NCI-H524 (cell line): ENCODE results near the gene EHD2.
"Not testable (repeated sequence)": the region's sequence is repeated elsewhere in the genome, so short reads cannot be mapped to it uniquely, and the experiment has no call there.

Experiments used
- DNase-seq, 2 experiments: peaks; one replicate each; lab custom pipeline; 2025; lab: John Stamatoyannopoulos, UW

The EHD2 gene, protein sequence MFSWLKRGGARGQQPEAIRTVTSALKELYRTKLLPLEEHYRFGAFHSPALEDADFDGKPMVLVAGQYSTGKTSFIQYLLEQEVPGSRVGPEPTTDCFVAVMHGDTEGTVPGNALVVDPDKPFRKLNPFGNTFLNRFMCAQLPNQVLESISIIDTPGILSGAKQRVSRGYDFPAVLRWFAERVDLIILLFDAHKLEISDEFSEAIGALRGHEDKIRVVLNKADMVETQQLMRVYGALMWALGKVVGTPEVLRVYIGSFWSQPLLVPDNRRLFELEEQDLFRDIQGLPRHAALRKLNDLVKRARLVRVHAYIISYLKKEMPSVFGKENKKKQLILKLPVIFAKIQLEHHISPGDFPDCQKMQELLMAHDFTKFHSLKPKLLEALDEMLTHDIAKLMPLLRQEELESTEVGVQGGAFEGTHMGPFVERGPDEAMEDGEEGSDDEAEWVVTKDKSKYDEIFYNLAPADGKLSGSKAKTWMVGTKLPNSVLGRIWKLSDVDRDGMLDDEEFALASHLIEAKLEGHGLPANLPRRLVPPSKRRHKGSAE

DNA sequence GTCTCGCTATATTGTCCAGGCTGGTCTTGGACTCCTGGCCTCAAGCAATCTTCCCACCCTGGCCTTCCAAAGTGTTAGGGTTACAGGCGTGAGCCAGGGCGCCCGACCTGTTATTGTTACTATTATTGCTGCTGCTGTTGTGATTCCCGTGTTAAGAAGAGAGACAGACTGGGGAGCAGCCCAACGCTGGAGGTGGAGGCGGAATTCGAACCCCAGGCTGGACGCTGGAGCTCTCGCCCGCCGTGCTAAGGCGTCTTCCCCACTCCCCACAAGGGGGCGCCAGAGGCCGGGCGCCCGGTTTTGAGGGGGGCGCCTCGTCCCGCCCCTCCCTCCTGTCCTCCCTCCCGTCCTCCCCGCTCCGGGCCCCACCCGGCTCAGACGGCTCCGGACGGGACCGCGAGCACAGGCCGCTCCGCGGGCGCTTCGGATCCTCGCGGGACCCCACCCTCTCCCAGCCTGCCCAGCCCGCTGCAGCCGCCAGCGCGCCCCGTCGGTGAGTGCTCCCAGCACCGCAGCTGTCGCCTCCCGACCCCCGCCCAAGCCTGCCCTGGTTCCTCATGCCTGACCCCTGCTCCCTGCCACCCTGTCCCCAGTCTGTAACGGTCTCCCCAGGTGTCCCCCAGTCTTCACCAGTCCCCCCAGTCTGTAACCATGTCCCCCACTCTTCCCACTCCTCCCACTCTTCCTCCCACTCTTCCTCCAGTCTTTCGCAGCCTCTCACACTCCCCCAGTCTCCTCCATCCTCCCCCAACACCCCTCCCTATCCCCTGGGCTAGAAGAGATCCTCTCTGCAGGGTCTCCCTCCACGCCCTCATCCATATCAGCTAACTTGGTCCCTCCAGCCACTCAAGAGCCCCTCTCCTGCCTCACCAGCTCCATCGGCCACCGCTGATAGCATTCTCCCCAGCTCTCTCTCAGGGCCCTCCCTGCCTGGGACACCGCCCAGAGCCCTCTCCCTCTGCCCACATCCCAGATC is at the start of gene EHD2:
TSS of gene EHD2 (plus strand) at position 377 of the 976 bp plus-strand sequence. CDS start 3,191 bp downstream, outside the sequence.
- DNase-seq: no peak

DNA sequence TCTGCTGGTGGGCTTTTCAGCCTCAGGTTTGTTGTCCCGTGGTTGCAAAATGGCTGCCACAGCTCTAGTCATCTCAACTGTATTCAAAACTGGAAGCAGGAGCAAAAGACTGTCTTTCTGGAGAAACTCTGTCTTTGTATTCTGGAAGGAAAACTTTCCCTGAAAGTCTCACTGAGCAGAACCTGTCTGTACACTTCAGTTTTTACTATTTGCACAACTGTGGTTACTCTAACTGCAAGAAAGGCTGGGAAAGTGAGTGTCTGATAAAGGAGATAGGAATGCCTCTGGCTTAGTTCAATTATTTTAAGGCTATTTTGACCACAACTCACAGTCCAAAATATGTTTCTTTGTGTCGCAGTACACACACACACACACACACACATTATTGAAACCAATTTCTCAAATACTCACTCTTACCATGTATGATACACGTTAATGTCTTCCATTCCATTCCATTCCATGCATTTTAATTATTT is 49.7 kb upstream of the EHD2 start:
- DNase-seq: no peak

DNA sequence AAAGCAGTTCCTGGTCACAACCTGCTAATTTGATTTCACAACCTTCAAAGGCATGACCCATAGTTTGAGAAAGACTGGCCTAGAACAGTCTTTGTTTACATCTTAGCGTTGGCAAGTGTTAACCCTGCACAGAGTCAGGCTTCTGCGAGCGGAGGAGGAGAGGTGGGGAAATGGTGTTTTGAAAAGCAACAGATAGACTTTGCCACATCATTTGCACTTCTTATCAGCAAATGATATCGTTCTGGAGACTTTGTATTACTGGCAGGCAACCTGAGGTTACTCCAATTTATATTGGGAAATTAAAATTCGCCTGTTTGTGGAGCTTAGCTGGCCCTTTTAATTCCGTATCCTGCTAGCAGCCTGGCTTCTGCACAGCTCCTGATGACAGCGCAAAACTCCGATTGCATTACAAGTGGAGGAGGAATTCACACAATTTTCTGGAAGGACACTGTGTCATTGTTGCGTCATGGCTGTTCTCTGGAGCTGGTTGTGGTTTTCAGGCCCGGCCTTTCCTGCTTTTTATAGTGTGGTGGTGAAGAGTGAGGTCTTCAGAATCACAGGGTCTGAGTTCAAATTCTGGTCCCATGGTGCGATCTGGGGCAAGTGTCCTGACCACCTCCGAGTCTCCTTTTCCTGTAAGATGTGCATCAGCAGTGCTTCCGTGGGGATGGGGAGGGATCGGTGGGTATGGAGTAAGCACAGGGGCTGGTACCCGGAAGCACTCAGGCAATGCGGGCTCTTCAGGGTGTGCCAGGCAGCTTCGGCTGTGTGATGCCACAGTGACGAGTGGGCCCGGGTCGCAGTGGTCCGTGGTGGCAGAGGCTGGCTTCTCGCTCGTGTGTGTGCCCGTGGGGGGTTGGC is 49.1 kb upstream of the EHD2 start:
- DNase-seq: no peak

DNA sequence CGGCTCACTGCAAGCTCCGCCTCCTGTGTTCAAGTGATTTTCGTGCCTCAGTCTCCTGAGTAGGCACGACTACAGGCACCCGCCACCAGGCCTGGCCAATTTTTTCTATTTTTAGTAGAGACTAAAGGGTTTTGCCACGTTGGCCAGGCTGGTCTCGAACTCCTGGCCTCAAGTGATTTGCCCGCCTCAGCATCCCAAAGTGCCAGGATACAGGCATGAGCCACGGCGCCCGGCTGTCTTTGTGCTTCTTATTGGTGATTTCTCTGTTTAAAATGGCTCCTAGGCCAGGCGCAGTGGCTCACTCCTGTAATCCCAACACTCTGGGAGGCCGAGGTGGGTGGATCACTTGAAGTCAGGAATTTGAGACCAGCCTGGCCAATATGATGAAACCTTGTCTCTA is 44.7 kb upstream of the EHD2 start:
- DNase-seq: not testable (repeated sequence)

DNA sequence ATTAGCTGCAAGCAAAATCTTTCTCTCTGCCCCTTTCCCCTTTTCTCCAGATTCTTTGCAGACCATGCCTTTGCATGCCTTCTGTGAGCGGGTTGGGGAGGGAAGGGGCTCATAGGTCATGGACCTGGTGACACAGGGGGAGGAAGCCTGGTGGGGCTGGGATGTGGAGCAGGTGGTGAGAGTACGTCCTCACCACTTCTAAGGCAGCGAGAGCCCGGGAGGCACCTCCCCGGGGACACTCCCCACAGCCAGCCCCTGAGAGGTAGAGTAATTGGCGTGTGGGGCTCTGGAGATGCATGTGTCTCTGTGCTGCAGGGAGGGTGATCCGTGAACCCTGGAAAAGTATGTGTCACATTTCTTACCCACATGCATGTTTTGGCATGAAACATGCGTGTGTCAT is 42.5 kb upstream of the EHD2 start:
- no peak for DNase-seq

DNA sequence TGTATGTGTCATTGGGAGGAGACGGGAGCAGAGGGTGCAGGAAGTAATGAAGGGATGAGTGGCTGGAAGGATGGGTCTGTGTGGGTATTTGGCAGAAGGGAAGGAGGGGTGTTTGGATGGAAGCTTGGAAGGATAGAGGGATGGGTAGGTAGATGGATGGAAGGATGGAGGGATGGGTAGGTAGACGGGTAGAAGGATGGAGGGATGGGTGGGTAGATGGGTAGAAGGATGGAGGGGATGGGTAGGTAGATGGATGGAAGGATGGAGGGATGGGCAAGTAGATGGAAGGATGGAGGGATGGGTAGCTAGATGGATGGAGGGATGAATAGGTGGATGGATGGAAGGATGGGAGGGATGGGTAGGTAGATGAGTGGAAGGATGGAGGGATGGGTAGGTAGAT is 41.7 kb upstream of the EHD2 start:
- DNase-seq: no peak

DNA sequence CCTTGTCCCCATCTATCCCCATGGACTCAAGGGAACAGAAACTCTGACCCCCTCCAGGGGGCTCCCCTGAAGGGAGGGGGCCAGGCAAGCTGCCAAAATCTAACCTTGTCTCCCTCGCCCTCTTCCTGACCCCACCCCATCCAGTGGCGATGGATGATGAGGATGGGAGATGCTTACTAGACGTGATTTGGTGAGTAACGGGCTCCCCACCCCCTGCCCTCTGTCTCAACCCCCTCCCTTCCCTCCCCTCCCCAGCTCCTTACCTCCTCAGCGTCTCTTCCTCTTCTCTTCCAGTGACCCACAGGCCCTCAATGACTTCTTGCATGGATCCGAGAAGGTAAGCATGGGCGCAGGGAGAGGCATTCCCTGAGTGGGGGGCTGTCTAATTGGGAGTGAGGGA is 39.8 kb upstream of the EHD2 start:
- DNase-seq: no peak

DNA sequence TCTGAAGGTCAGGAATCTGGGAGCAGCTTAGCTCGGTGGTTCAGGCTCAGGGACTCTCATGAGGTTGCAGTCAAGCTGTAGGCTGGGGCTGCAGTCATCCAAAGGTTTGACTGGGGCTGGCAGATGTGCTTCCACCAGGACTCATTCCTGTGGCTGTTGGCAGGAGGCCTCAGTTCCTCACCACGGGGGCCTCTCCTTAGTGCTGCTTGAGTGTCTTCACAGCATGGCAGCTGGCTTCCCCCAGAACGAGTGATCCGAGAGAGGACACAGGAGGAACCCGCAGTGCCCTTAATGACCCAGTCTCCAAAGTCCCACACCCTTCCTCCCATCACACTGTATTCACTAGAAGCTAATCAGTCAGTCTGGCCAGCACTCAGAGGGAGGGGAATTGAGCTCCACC is 38.7 kb upstream of the EHD2 start:
- no peak for DNase-seq

DNA sequence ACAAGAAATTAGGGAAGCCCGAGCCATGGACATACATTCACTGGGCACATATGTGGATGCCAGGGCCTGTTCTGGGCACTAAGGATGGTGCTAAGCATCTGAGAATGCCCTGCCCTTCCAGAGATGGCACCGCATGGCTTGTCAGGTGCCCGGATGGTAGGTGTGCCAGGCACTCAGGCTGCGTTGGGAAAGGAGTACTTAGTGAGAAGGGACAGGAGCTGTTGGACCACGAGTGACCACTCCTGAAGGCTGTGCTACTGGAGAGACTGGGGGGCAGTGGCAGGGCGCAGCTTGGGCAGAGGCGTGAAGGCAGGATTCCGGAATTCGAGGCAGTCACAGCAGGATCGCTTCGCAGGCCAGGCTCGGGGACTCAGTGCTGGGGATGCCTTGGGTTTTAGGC is 38.0 kb upstream of the EHD2 start:
- DNase-seq: no peak

DNA sequence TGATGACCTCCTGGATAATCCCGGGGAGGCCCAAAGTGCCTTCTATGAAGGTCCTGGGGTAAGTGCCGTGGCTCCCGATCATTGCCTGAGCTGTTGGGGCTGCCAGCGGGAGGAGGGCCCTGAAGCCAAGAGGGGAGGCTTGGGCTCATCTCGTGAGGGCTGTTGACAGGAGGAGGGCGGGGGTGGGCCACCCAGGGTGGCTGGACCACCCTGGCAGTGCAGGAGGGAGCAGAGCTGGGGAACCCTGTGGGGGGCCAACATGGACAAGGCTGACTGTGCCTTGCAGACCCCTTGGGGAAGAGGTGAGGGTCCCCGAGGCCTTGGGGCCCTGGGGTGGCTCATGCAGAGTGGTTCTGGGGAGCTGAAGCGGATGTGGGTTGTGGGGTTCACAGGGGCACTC is 37.4 kb upstream of the EHD2 start:
- DNase-seq: no peak

DNA sequence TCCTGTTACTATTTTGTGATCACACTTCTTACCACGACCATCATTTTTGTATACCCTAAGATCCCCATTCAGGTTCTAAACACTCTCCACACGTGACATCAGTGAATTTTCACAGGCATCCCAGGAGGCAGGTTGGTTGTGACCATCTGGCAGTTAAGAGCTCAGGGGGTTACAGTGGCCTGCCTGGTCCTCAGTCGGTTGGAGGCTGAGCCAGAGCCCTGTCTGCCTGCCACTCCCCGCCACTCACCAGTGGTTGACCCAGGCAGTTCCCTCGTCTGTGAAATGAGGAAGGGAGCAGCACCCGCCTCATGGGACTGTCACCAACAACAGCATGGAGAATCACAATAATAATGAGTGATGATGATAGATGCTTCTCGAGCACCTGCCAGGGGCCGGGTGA is 36.4 kb upstream of the EHD2 start:
- peak in 1 of 2 experiments; percentile 48 for DNase-seq

DNA sequence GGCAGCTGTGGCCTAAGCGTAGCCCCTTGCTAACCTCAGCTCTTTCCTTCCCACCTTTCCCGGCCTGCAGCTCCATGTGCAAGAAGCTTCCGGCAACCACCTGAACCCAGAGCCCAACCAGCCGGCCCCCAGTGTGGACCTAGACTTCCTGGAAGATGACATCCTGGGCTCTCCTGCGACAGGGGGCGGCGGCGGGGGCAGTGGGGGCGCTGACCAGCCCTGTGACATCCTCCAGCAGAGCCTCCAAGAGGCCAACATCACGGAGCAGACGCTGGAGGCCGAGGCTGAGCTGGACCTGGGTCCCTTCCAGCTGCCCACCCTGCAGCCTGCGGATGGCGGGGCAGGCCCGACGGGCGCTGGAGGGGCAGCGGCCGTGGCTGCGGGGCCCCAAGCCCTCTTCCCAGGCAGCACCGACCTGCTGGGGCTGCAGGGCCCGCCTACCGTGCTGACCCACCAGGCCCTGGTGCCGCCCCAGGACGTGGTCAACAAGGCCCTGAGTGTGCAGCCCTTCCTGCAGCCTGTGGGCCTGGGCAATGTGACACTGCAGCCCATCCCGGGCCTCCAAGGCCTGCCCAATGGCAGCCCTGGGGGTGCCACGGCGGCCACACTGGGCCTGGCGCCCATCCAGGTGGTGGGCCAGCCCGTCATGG is 33.8 kb upstream of the EHD2 start:
- DNase-seq: no peak

DNA sequence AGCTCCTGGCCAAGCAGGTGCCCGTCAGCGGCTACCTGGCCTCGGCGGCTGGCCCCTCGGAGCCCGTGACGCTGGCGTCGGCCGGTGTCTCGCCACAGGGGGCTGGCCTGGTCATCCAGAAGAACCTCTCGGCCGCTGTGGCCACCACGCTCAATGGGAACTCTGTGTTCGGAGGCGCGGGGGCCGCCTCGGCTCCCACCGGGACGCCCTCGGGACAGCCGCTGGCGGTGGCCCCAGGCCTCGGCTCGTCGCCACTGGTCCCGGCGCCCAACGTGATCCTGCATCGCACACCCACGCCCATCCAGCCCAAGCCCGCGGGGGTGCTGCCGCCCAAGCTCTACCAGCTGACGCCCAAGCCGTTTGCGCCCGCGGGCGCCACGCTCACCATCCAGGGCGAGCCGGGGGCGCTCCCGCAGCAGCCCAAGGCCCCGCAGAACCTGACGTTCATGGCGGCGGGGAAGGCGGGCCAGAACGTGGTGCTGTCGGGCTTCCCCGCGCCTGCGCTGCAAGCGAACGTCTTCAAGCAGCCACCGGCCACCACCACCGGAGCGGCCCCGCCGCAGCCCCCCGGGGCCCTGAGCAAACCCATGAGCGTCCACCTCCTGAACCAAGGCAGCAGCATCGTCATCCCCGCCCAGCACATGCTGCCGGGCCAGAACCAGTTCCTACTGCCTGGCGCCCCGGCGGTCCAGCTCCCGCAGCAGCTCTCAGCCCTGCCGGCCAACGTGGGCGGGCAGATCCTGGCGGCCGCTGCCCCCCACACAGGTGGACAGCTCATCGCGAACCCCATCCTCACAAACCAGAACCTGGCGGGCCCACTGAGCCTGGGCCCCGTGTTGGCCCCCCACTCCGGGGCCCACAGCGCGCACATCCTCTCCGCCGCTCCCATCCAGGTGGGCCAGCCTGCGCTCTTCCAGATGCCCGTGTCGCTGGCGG is 33.0 kb upstream of the EHD2 start:
- DNase-seq: no peak

DNA sequence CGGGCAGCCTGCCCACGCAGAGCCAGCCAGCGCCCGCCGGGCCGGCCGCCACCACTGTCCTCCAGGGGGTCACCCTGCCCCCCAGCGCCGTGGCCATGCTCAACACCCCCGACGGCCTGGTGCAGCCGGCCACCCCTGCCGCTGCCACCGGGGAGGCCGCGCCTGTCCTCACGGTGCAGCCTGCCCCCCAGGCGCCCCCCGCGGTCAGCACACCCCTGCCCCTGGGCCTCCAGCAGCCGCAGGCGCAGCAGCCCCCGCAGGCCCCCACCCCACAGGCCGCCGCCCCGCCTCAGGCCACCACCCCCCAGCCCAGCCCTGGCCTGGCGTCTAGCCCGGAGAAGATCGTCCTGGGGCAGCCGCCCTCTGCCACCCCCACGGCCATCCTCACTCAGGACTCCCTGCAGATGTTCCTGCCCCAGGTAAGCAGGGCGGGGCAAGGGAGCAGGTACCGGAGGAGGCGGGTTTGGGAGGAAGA is 32.3 kb upstream of the EHD2 start:
- no peak for DNase-seq

DNA sequence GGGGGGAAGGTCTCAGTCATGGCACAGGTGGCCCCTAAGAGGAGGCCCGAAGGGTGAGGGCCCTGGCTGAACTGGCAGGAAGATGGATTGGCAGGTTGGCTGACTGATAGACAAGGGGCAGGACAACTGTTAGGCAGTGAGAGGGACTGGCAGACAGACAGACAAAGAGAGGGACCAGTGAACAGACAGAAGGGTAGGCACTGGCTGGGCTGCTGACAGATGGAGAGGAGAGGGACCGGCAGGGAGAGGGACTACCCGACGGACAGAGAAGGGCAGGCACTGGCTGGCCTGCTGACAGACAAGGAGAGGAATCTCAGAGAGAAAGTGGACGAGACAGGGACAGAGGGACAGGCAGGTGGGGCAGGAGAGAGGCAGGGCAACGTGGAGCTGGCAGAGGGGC is 31.8 kb upstream of the EHD2 start:
- no peak for DNase-seq

DNA sequence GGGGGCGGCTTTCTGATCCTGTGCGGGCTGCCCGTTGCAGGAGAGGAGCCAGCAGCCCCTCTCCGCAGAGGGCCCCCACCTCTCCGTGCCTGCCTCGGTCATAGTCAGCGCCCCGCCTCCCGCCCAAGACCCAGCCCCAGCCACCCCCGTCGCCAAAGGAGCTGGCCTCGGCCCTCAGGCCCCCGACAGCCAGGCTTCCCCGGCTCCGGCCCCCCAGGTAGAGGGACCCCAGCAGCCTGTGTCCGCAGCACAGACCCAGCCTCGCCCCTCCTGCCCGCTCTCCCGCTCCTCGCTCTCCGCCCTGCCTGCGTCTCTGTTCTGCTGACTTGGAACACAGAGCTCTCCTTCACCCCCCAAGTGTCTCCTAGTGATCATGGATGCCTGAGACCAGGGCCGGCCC is 31.3 kb upstream of the EHD2 start:
- no peak for DNase-seq

DNA sequence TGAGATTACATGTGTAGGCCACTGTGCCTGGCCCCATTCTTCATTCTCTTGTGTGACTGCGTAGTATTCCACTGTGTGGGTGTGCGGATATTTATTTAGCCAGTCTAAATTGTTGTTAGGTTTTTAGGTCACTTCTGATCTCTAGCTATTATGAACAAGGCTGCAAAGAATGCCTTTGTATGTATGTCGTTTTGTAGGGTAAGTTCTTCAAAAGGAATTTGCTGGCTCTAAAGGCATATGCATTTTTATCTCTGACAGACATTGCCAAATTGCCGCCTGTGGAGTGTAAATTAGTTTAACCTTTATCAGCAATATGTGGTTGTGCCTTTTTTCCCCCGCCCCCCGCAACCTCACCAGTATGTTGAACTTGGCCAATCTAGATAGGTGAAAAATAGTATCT is 30.3 kb upstream of the EHD2 start:
- no peak for DNase-seq

DNA sequence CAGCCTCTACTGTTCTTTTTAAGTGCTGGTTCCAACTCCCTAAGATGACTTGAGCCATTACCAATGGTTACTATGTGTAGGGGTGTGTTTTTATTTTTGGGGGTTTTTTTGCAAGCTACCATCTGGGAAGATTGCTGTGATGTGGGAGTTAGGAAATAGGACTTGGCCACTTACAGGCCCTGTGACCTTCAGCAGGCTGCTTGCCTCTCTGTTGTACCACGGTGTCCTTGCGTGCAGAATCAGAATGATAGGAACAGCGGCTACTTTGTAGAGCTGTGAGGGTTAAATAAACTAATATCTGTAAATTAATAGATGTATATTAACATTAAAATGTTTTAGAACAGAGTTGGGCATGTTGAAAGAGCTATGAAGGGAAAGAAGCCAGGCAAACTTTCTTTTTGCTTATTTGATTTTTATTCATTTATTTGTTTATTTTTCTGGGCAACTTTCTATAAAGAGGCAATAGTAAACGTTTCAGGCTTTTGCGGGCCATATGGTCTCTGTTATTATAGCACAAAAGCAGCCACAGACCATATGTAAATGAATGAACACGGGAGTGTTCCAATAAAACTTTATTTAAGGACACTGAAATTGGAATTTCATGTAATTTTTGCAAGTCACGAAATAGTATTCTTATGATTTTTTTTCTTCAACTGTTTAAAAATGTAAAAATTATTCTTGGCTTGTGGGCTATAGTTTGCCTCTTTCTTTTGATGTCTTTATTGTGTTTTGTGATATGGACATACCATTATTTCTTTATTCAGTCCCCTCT is 26.4 kb upstream of the EHD2 start:
- DNase-seq: no peak

DNA sequence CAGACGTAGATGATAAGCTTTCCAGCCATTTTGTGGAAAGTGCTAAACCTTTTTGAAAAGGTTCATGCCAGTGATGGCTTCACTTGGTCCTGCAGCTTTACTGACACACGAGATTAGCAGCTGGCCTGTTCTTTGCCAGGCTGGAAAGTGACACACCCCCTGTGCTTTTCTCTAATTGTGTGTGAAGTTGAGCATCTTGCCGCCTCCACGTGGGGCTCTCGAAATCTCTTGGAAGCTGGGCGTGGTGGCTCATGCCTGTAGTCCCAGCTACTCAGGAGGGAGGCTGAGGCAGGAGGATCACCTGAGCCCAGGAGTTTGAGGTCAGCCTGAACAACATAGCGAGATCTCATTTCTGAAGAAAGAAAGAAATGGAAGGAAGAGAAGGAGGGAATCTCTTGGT is 25.3 kb upstream of the EHD2 start:
- peak in 1 of 2 experiments; percentile 10 for DNase-seq
